ENCODE measurements around the gene CEBPE. TPM values are rescaled to one million over a fixed set of nuclear protein-coding genes. Genes with fewer than 3 reads are reported as not detected.

Gene CEBPE
- total and polyA plus RNA-seq, 2 donors (not counting 3 experiments of a cell fraction or from before 2014, with no cell fraction given), result not detected

- CTCF ChIA-PET, result interaction anchor here (1.5 to 14.5 kb wide), 4 partner anchors 10 to 48 kb away, joined by 3 to 1289 read pairs (median 38); partner anchors contain the start of gene SLC7A8
- Histone ChIP-seq H3K9me1 (replicated peaks; ENCODE audit: control insufficient read depth, extremely low read depth, insufficient read depth, low read length) (no peaks in the 10 kb centered on the region), H3K4me3 (replicated peaks in 1 of 3; ENCODE audit: insufficient read depth in 1 of 3, low read depth in 1 of 3, low read length in 3 of 3) (no peak overlapping the region), H3K36me3 (ENCODE audit: control insufficient read depth in 2 of 2, extremely low read depth in 1 of 2, insufficient read depth in 2 of 2, low read length in 2 of 2) (no peaks in the 10 kb centered on the region), H3K4me1 (ENCODE audit: control insufficient read depth, extremely low read depth, insufficient read depth, low read length) (peaks cover 24% of the 10 kb centered on the region), H3K4me2 (ENCODE audit: insufficient read depth, low read length) (no peak overlapping the region), H3K9me3 (replicated peaks; ENCODE audit: control insufficient read depth, insufficient read depth, low read length) (no peaks in the 10 kb centered on the region), H3K9ac (replicated peaks; ENCODE audit: extremely low read depth, insufficient read depth, low read length) (no peak overlapping the region), H2AFZ (ENCODE audit: low read depth, low read length) (no peak overlapping the region), H3K79me2 (ENCODE audit: control insufficient read depth, insufficient read depth, low read length) (no peaks in the 10 kb centered on the region), H3K27me3 (ENCODE audit: control insufficient read depth in 2 of 2, insufficient read depth in 2 of 2, low read length in 2 of 2) (no peaks in the 10 kb centered on the region), H3K27ac (ENCODE audit: insufficient read depth, low read depth, low read length) (no peak overlapping the region), H4K20me1 (replicated peaks; ENCODE audit: control insufficient read depth, extremely low read depth, insufficient read depth, low read length) (no peaks in the 10 kb centered on the region)
- DNase-seq (ENCODE audit: low read depth, low spot score) (peak; percentile 28), FAIRE-seq (no peak)
- dilution Hi-C loops (cut with MboI; ENCODE audit: extremely low pct_ligation_motif_present, low sequenced_read_pairs), result no loop called here
- POLR2A ChIA-PET, result no interaction called here
- TF ChIP-seq CTCF (IDR thresholded peaks at IDR 0.05; ENCODE audit: extremely low read depth in 1 of 2, insufficient read depth in 1 of 2, low read depth in 1 of 2, low read length in 2 of 2) (no peak), FOS (IDR thresholded peaks at IDR 0.05; ENCODE audit: borderline replicate concordance, insufficient read depth, low read length) (no peak), MYC (IDR thresholded peaks at IDR 0.05; ENCODE audit: low read depth, low read length) (no peak), POLR2AphosphoS5 (IDR thresholded peaks at IDR 0.05; ENCODE audit: insufficient read depth, low read depth, low read length) (no peak), POLR2A (IDR thresholded peaks at IDR 0.05; ENCODE audit: low read depth, low read length) (no peak), EZH2 (IDR thresholded peaks at IDR 0.05; ENCODE audit: borderline replicate concordance, low read depth, low read length, severe bottlenecking) (no peak), JUN (IDR thresholded peaks at IDR 0.05; ENCODE audit: borderline replicate concordance, insufficient read depth, insufficient read length, low read depth) (no peak), GATA2 (IDR thresholded peaks at IDR 0.05; ENCODE audit: insufficient read depth, insufficient read length, low read depth, low read length) (no peak)
- TF ChIP-seq, protein P1, sequence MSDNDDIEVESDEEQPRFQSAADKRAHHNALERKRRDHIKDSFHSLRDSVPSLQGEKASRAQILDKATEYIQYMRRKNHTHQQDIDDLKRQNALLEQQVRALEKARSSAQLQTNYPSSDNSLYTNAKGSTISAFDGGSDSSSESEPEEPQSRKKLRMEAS (IDR thresholded peaks at IDR 0.05; ENCODE audit: insufficient read depth, insufficient read length), result no peak
- intact Hi-C loops (cut with micrococcal nuclease), result no loop called here
- no TSS peak for BruUV-seq (replicated peaks)
Observed at GRCh38 chr14:23130871-23131270, 11.8 kb upstream of the CEBPE start.

Measured in endothelial cell of umbilical vein (primary cell).